ENCODE measurements around the gene HIVEP3.
A peak's percentile ranks its signal among the peaks of the same experiment; 100 is the strongest.

Gene HIVEP3

GRCh38 chr1:41664861-41665640, 253.7 kb downstream of the HIVEP3 start:
- DNase-seq (no peak), ATAC-seq (ENCODE audit: insufficient read depth, low read depth) (no peak)
- H3K4me3 ChIP-seq (ENCODE audit: low read depth in 1 of 2, low read length in 2 of 2): no peak overlapping the region
- peaks cover 89% of the 10 kb centered on the region for H3K4me1 ChIP-seq (ENCODE audit: insufficient read depth, low read length)
- H2AFZ ChIP-seq (ENCODE audit: low read depth, low read length): no peak overlapping the region
- H3K4me2 ChIP-seq (ENCODE audit: insufficient read depth, low read length): no peak overlapping the region
- 0 out of 2 replicates have a peak overlapping the region, but pooled peaks have one; percentile 1 for H3K9ac ChIP-seq (ENCODE audit: low read depth, low read length)
- peaks cover 47% of the 10 kb centered on the region for H4K20me1 ChIP-seq (ENCODE audit: insufficient read depth, low read length)
- peaks cover 19% of the 10 kb centered on the region for H3K36me3 ChIP-seq (ENCODE audit: insufficient read depth, low read length)
- H3K27ac ChIP-seq (ENCODE audit: low read length): peak overlapping the region; percentile 99
- TF ChIP-seq CTCF (IDR thresholded peaks at IDR 0.05; ENCODE audit: borderline replicate concordance, extremely low read depth, low read length, poor library complexity, severe bottlenecking) (no peak), EZH2 (IDR thresholded peaks at IDR 0.05; ENCODE audit: borderline replicate concordance, low read depth, low read length, severe bottlenecking) (no peak)
- peaks cover 92% of the 10 kb centered on the region for H3K79me2 ChIP-seq (ENCODE audit: insufficient read depth, low read length)
- H3K9me3 ChIP-seq (ENCODE audit: insufficient read depth, low read length, severe bottlenecking): no peaks in the 10 kb centered on the region
- no peaks in the 10 kb centered on the region for H3K27me3 ChIP-seq (ENCODE audit: insufficient read depth, low read length, poor library complexity)

- Histone ChIP-seq H3K4me3 (ENCODE audit: low read depth in 1 of 2, low read length in 2 of 2) (no peak overlapping the region), H3K9ac (ENCODE audit: low read depth, low read length) (peak overlapping the region; percentile 59; the same call in 1 of the 2 replicates), H3K27me3 (ENCODE audit: insufficient read depth, low read length, poor library complexity) (no peaks in the 10 kb centered on the region), H3K36me3 (ENCODE audit: insufficient read depth, low read length) (peaks cover 31% of the 10 kb centered on the region), H3K79me2 (ENCODE audit: insufficient read depth, low read length) (peaks cover 92% of the 10 kb centered on the region), H4K20me1 (ENCODE audit: insufficient read depth, low read length) (peaks cover 59% of the 10 kb centered on the region), H3K4me1 (ENCODE audit: insufficient read depth, low read length) (peaks cover 89% of the 10 kb centered on the region), H3K4me2 (ENCODE audit: insufficient read depth, low read length) (peak overlapping the region; percentile 61), H3K9me3 (ENCODE audit: insufficient read depth, low read length, severe bottlenecking) (no peaks in the 10 kb centered on the region), H2AFZ (ENCODE audit: low read depth, low read length) (no peak overlapping the region), H3K27ac (ENCODE audit: low read length) (peak overlapping the region; percentile 99)
- ATAC-seq (ENCODE audit: insufficient read depth, low read depth) (no peak), DNase-seq (peak; percentile 54)
- TF ChIP-seq CTCF (IDR thresholded peaks at IDR 0.05; ENCODE audit: borderline replicate concordance, extremely low read depth, low read length, poor library complexity, severe bottlenecking) (no peak), EZH2 (IDR thresholded peaks at IDR 0.05; ENCODE audit: borderline replicate concordance, low read depth, low read length, severe bottlenecking) (no peak)
These were observed 254.9 kb downstream of the HIVEP3 start for GRCh38 chr1:41663671-41664400.

- no peak; the same call in 1 of the 3 replicates for ATAC-seq (ENCODE audit: insufficient read depth, low read depth)
- Histone ChIP-seq H3K4me2 (ENCODE audit: insufficient read depth, low read length) (peak overlapping the region; percentile 61), H3K9me3 (ENCODE audit: insufficient read depth, low read length, severe bottlenecking) (no peaks in the 10 kb centered on the region), H4K20me1 (ENCODE audit: insufficient read depth, low read length) (peaks cover 66% of the 10 kb centered on the region), H3K4me1 (ENCODE audit: insufficient read depth, low read length) (peaks cover 89% of the 10 kb centered on the region), H3K27me3 (ENCODE audit: insufficient read depth, low read length, poor library complexity) (no peaks in the 10 kb centered on the region), H3K4me3 (ENCODE audit: low read depth in 1 of 2, low read length in 2 of 2) (peak overlapping the region; percentile 12 to 83; a peak in 3 of 4 replicates), H3K27ac (ENCODE audit: low read length) (peak overlapping the region; percentile 99), H3K9ac (ENCODE audit: low read depth, low read length) (peak overlapping the region; percentile 59), H3K36me3 (ENCODE audit: insufficient read depth, low read length) (peaks cover 39% of the 10 kb centered on the region), H2AFZ (ENCODE audit: low read depth, low read length) (no peak overlapping the region), H3K79me2 (ENCODE audit: insufficient read depth, low read length) (peaks cover 92% of the 10 kb centered on the region)
- no peak for TF ChIP-seq EZH2 (IDR thresholded peaks at IDR 0.05; ENCODE audit: borderline replicate concordance, low read depth, low read length, severe bottlenecking)
- no peak for TF ChIP-seq CTCF (IDR thresholded peaks at IDR 0.05; ENCODE audit: borderline replicate concordance, extremely low read depth, low read length, poor library complexity, severe bottlenecking)
- no peak for DNase-seq
These were observed 255.8 kb downstream of the HIVEP3 start for GRCh38 chr1:41662765-41663437.

Measured in DND-41 (cell line).